DND-41 (cell line): ENCODE data around the gene THRSP.

Experiments used
- ATAC-seq: fragments of 200-7000 bp; cut with Tn5 transposase; 3 replicates; pipeline ENCODE4 v1.9.1; 2021; ENCODE audit warnings: low read depth; ENCODE audit not compliant: insufficient read depth
- DNase-seq: peaks from one replicate; pipeline ENCODE4 v3.0.0-alpha.2; 2020
- H2AFZ ChIP-seq: 2 replicates; pipeline ENCODE4 v1.6.0; 2012; ENCODE audit warnings: low read depth, low read length
- H3K27ac ChIP-seq: 2 replicates; pipeline ENCODE4 v1.5.1; 2012; ENCODE audit warnings: low read length, inconsistent platforms
- H3K27me3 ChIP-seq: fragments of 200-600 bp; sonication (generic); 2 replicates; pipeline ENCODE4 v1.6.0; 2012; ENCODE audit warnings: low read length, mild to moderate bottlenecking, inconsistent platforms; ENCODE audit not compliant: insufficient read depth, poor library complexity
- H3K36me3 ChIP-seq: 2 replicates; pipeline ENCODE4 v1.5.1; 2012; ENCODE audit warnings: low read length, inconsistent platforms; ENCODE audit not compliant: insufficient read depth
- H3K4me1 ChIP-seq: 2 replicates; pipeline ENCODE4 v1.5.1; 2012; ENCODE audit warnings: mild to moderate bottlenecking, low read length; ENCODE audit not compliant: insufficient read depth
- H3K4me2 ChIP-seq: 2 replicates; pipeline ENCODE4 v1.6.0; 2012; ENCODE audit warnings: mild to moderate bottlenecking, moderate library complexity, low read length, inconsistent platforms; ENCODE audit not compliant: insufficient read depth
- H3K4me3 ChIP-seq, 2 experiments: fragments of 200-600 bp in 1 of 2; shearing (Covaris generic) in 1 of 2; 2 replicates each; pipeline ENCODE4 v1.5.1; 2012 to 2016; ENCODE audit warnings: inconsistent platforms in 2 of 2, low read length in 2 of 2, mild to moderate bottlenecking in 2 of 2, low read depth in 1 of 2, moderate library complexity in 1 of 2
- H3K79me2 ChIP-seq: 2 replicates; pipeline ENCODE4 v1.6.0; 2012; ENCODE audit warnings: low read length, inconsistent platforms; ENCODE audit not compliant: insufficient read depth
- H3K9ac ChIP-seq: 2 replicates; pipeline ENCODE4 v1.6.0; 2012; ENCODE audit warnings: low read depth, mild to moderate bottlenecking, inconsistent platforms, low read length, moderate library complexity
- H3K9me3 ChIP-seq: 2 replicates; pipeline ENCODE4 v1.5.1; 2012; ENCODE audit warnings: low read length, moderate library complexity, mild to moderate bottlenecking, inconsistent platforms; ENCODE audit not compliant: insufficient read depth, severe bottlenecking
- H4K20me1 ChIP-seq: 2 replicates; pipeline ENCODE4 v1.6.0; 2012; ENCODE audit warnings: low read length; ENCODE audit not compliant: insufficient read depth
- CTCF ChIP-seq: IDR thresholded peaks from 2 replicates; pipeline ENCODE4 v1.5.1; 2012; ENCODE audit warnings: borderline replicate concordance, low read length, moderate library complexity, mild to moderate bottlenecking; ENCODE audit not compliant: poor library complexity, severe bottlenecking; ENCODE audit errors: extremely low read depth
- EZH2 ChIP-seq: IDR thresholded peaks from 3 replicates; pipeline ENCODE4 v1.6.1; 2012; ENCODE audit warnings: borderline replicate concordance, low read depth, mild to moderate bottlenecking, moderate library complexity, low read length, inconsistent platforms; ENCODE audit not compliant: severe bottlenecking

The THRSP gene

GRCh38 chr11:78112582-78113275 lies 49.1 kb downstream of the THRSP start:
- H3K9me3 ChIP-seq: no peaks in the 10 kb centered on the region
- TF ChIP-seq EZH2: no peak
- TF ChIP-seq CTCF: no peak
- no peaks in the 10 kb centered on the region for H3K27me3 ChIP-seq
- no peaks in the 10 kb centered on the region for H4K20me1 ChIP-seq
- H3K36me3 ChIP-seq: peaks cover 75% of the 10 kb centered on the region
- no peaks in the 10 kb centered on the region for H3K4me1 ChIP-seq
- no peak overlapping the region for H3K4me3 ChIP-seq
- no peaks in the 10 kb centered on the region for H3K79me2 ChIP-seq
- H2AFZ ChIP-seq: no peak overlapping the region
- H3K4me2 ChIP-seq: no peak overlapping the region
- H3K27ac ChIP-seq: no peak overlapping the region
- no peak overlapping the region for H3K9ac ChIP-seq
- ATAC-seq (no peak), DNase-seq (no peak)
